ENCODE measurements around the gene PKMYT1. TPM values are rescaled to one million over a fixed set of nuclear protein-coding genes. Genes with fewer than 3 reads are reported as not detected.

The PKMYT1 gene
- polyA plus RNA-seq, 1 donor (not counting 4 experiments of a cell fraction or from before 2014, with no cell fraction given): 6.9 TPM

DNA sequence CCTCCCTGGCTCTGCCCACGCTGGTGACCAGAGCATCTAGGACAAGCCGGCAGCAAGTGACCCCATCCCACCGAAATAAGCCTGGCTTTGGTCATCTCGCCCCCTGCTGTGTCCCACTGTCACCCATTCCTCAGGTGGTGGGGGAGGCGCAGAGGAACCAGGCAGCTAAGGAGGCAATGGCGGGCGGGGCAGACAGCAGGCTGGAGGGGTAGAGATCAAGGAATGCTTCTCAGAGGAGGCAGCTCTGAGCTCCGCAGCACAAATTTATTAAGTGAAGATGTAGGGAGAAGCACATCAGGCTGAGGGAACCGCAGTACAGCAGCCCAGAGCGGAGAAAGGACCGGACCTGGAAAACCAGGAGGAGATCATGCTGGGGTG lies 23.7 kb downstream of the PKMYT1 start:
- FAIRE-seq: no peak

DNA sequence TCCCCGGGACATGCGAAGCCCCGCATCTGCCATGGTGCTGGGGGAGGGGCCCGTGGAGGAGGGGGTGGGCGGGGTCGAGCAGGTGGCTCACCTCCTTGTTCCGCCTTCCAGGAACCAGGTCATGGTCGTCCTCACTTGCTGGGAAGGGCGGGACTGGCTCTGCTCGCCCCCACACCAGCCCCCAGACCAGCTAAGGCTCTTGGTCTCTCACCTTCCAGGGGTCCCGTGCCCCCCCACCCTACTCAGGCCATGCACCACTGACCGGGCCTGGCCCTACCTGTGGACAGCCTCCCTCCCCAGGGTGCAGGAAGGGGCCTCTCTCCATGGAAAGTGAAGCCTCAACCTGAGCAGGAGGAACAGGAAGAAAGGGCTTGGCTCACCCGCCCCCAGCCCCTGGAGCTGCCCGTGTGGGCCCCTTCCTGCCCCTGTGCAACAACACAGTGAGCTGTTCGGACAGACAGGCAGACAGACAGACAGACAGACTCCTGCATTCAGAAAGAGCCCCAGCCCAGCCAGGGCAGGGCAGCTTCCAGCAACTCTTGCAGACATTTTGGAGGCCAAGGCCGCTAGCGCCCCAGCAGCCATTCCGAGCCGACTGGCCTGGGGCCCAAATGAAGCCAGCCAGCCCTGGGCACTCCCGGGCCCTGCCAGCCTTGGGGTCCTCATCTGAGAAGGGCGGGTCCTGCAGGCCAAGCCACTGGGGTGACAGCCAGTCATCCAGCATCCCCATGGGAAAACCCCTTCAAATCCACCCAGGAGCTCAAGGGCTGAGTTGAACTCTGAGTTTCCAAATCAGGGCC lies 24.3 kb downstream of the PKMYT1 start:
- no peaks in the 10 kb centered on the region for H4K20me1 ChIP-seq (ENCODE audit: control insufficient read depth, extremely low read depth, insufficient read depth, low read length)
- H3K4me1 ChIP-seq (ENCODE audit: control insufficient read depth, extremely low read depth, insufficient read depth, low read length): peaks cover 8% of the 10 kb centered on the region
- no peaks in the 10 kb centered on the region for H3K36me3 ChIP-seq (ENCODE audit: control insufficient read depth in 2 of 2, extremely low read depth in 1 of 2, insufficient read depth in 2 of 2, low read length in 2 of 2)
- FAIRE-seq (no peak), DNase-seq (ENCODE audit: low read depth, low spot score) (no peak)
- no peak overlapping the region for H3K4me2 ChIP-seq (ENCODE audit: control insufficient read depth, extremely low read depth, insufficient read depth, low read depth, low read length)
- H3K9me1 ChIP-seq (ENCODE audit: control insufficient read depth, extremely low read depth, insufficient read depth, low read length): no peaks in the 10 kb centered on the region
- H3K79me2 ChIP-seq (ENCODE audit: control insufficient read depth, insufficient read depth, low read length): no peaks in the 10 kb centered on the region
- TF ChIP-seq, protein P1, sequence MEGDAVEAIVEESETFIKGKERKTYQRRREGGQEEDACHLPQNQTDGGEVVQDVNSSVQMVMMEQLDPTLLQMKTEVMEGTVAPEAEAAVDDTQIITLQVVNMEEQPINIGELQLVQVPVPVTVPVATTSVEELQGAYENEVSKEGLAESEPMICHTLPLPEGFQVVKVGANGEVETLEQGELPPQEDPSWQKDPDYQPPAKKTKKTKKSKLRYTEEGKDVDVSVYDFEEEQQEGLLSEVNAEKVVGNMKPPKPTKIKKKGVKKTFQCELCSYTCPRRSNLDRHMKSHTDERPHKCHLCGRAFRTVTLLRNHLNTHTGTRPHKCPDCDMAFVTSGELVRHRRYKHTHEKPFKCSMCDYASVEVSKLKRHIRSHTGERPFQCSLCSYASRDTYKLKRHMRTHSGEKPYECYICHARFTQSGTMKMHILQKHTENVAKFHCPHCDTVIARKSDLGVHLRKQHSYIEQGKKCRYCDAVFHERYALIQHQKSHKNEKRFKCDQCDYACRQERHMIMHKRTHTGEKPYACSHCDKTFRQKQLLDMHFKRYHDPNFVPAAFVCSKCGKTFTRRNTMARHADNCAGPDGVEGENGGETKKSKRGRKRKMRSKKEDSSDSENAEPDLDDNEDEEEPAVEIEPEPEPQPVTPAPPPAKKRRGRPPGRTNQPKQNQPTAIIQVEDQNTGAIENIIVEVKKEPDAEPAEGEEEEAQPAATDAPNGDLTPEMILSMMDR (optimal IDR thresholded peaks at IDR 0.05 in 1 of 3, IDR thresholded peaks at IDR 0.05 in 1 of 3, conservative IDR thresholded peaks at IDR 0.05 in 1 of 3; ENCODE audit: extremely low read depth in 1 of 3, insufficient read depth in 2 of 3, low read length in 3 of 3): no peak
- TF ChIP-seq EZH2 (IDR thresholded peaks at IDR 0.05; ENCODE audit: low read length): no peak
- no peak overlapping the region for H3K9ac ChIP-seq (ENCODE audit: control insufficient read depth, extremely low read depth, insufficient read depth, low read length)
- H3K27ac ChIP-seq (ENCODE audit: control insufficient read depth, insufficient read depth, low read length): no peak overlapping the region
- dilution Hi-C loops (cut with MboI; ENCODE audit: extremely low pct_ligation_motif_present, low sequenced_read_pairs): no loop called here
- H3K4me3 ChIP-seq (ENCODE audit: control insufficient read depth in 2 of 3, extremely low read depth in 1 of 3, insufficient read depth in 2 of 3, low read depth in 1 of 3, low read length in 3 of 3): no peak overlapping the region
- peaks cover 6% of the 10 kb centered on the region for H3K27me3 ChIP-seq (ENCODE audit: control insufficient read depth, extremely low read depth, insufficient read depth, low read length)
- H2AFZ ChIP-seq (ENCODE audit: control insufficient read depth, low read length): no peak overlapping the region
- no peaks in the 10 kb centered on the region for H3K9me3 ChIP-seq (ENCODE audit: control insufficient read depth, low read depth, low read length)

More for the DNA sequence above, 23.7 kb downstream of the PKMYT1 start:
- no peaks in the 10 kb centered on the region for H3K79me2 ChIP-seq (ENCODE audit: control insufficient read depth, insufficient read depth, low read length)
- peaks cover 8% of the 10 kb centered on the region for H3K4me1 ChIP-seq (ENCODE audit: control insufficient read depth, extremely low read depth, insufficient read depth, low read length)
- H3K9me3 ChIP-seq (ENCODE audit: control insufficient read depth, low read depth, low read length): no peaks in the 10 kb centered on the region
- H3K27ac ChIP-seq (ENCODE audit: control insufficient read depth, insufficient read depth, low read length): no peak overlapping the region
- dilution Hi-C loops (cut with MboI; ENCODE audit: extremely low pct_ligation_motif_present, low sequenced_read_pairs): no loop called here
- H3K27me3 ChIP-seq (ENCODE audit: control insufficient read depth, extremely low read depth, insufficient read depth, low read length): peaks cover 6% of the 10 kb centered on the region
- TF ChIP-seq, protein P1 (optimal IDR thresholded peaks at IDR 0.05 in 1 of 3, IDR thresholded peaks at IDR 0.05 in 1 of 3, conservative IDR thresholded peaks at IDR 0.05 in 1 of 3; ENCODE audit: extremely low read depth in 1 of 3, insufficient read depth in 2 of 3, low read length in 3 of 3): no peak
- no peak for TF ChIP-seq EZH2 (IDR thresholded peaks at IDR 0.05; ENCODE audit: low read length)
- no peak overlapping the region for H3K4me2 ChIP-seq (ENCODE audit: control insufficient read depth, extremely low read depth, insufficient read depth, low read depth, low read length)
- H3K9ac ChIP-seq (ENCODE audit: control insufficient read depth, extremely low read depth, insufficient read depth, low read length): no peak overlapping the region
- H3K9me1 ChIP-seq (ENCODE audit: control insufficient read depth, extremely low read depth, insufficient read depth, low read length): no peaks in the 10 kb centered on the region
- no peak for DNase-seq (ENCODE audit: low read depth, low spot score)
- no peaks in the 10 kb centered on the region for H3K36me3 ChIP-seq (ENCODE audit: control insufficient read depth in 2 of 2, extremely low read depth in 1 of 2, insufficient read depth in 2 of 2, low read length in 2 of 2)
- H4K20me1 ChIP-seq (ENCODE audit: control insufficient read depth, extremely low read depth, insufficient read depth, low read length): no peaks in the 10 kb centered on the region
- H3K4me3 ChIP-seq (ENCODE audit: control insufficient read depth in 2 of 3, extremely low read depth in 1 of 3, insufficient read depth in 2 of 3, low read depth in 1 of 3, low read length in 3 of 3): no peak overlapping the region
- no peak overlapping the region for H2AFZ ChIP-seq (ENCODE audit: control insufficient read depth, low read length)
